Measurements from ENCODE around the gene BRPF3. TPM values are rescaled to one million over a fixed set of nuclear protein-coding genes. Genes with fewer than 3 reads are reported as not detected.

BRPF3 gene
- total RNA-seq, 3 donors from 2014 or later: 74.8 to 84.6 (median 75.9) TPM

DNA sequence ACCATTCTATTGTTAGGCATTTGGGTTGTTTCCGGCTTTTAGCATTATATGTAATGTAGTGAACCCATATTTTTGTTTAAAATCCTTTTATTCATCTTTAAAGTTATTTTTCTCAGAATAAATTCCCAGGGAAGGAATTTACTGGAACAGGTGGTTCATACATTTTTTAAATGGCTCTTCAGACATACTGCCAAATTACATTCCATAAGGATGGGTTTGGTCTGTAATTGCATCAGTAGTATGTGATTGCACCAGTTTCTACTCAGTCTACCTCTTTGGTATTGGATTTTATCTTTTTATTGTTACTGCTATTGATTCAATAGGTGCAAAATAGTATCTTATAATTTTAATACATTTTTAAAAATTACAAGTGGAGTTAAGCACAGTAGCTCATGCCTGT is 27.2 kb downstream of the BRPF3 start:
- no peak for ATAC-seq
- intact Hi-C loops (cut with DNase I, micrococcal nuclease): no loop called here
- DNase-seq: no peak
- peaks cover 36% of the 10 kb centered on the region for H3K4me1 ChIP-seq (ENCODE audit: low read depth)
- H3K4me3 ChIP-seq: no peak overlapping the region
- no peaks in the 10 kb centered on the region for H3K36me3 ChIP-seq (ENCODE audit: low read depth)
- H3K9me3 ChIP-seq: no peaks in the 10 kb centered on the region
- TF ChIP-seq, protein P1, sequence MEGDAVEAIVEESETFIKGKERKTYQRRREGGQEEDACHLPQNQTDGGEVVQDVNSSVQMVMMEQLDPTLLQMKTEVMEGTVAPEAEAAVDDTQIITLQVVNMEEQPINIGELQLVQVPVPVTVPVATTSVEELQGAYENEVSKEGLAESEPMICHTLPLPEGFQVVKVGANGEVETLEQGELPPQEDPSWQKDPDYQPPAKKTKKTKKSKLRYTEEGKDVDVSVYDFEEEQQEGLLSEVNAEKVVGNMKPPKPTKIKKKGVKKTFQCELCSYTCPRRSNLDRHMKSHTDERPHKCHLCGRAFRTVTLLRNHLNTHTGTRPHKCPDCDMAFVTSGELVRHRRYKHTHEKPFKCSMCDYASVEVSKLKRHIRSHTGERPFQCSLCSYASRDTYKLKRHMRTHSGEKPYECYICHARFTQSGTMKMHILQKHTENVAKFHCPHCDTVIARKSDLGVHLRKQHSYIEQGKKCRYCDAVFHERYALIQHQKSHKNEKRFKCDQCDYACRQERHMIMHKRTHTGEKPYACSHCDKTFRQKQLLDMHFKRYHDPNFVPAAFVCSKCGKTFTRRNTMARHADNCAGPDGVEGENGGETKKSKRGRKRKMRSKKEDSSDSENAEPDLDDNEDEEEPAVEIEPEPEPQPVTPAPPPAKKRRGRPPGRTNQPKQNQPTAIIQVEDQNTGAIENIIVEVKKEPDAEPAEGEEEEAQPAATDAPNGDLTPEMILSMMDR (IDR thresholded peaks at IDR 0.05): no peak

DNA sequence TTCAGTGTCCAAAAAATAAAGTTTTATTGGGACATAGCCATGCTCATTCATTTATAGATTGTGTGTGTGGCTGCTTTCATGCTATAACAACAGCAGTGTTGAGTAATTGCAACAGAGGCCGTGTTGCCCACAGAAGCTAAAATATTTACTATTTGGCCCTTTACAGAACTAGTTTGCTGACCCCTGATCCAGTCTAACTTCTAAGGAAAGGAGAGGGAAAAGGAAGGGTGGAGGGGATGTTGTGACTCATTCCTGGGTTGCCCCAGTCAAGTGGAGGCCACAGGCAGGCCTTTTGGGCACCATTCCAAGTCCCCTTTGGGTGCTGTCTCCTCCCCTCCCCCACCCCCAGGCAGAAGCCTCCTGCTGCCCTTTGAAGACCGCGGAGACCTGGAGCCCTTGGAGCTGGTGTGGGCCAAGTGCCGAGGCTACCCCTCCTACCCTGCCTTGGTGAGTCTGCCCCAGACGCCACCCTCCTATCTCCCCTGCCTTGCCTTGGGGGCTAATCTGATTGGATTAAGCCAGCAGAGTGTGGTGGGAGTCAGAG is 28.4 kb downstream of the BRPF3 start:
- H3K36me3 ChIP-seq (ENCODE audit: low read depth): no peaks in the 10 kb centered on the region
- H3K4me1 ChIP-seq (ENCODE audit: low read depth): peaks cover 35% of the 10 kb centered on the region
- no peak for DNase-seq
- no peak for ATAC-seq
- TF ChIP-seq, protein P1 (IDR thresholded peaks at IDR 0.05): no peak
- no peaks in the 10 kb centered on the region for H3K9me3 ChIP-seq
- intact Hi-C loops (cut with DNase I, micrococcal nuclease): no loop called here
- H3K4me3 ChIP-seq: no peak overlapping the region

DNA sequence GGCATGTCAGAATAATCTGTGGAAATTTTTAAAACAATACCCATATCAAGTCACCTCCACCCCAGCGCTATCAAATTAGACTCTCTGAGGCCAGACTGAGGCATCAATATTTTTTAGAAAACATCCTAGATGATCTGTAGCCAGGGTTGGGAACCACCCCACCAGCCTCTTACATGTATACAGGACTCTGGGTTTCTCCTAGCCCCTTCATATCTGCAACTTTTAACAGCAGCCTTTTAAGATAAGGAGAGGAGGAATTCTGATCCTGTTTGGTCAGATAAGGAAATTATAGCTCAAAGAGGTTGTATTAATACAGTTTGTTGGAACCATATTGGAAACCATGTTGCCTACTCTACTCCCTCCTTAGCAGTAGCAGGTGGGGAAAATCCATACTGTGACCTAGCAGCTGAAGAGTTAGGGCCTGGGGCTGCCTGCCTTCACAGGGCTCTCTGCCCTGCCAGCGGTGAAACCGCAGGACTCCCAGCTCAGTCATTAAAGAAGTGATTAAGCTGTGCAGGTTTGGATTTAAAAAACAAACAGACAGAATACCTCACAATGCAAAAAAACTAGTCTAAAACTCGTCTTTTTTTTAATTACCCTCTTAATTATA is 30.0 kb downstream of the BRPF3 start:
- Histone ChIP-seq H3K4me1 (ENCODE audit: low read depth) (peaks cover 30% of the 10 kb centered on the region), H3K9me3 (no peaks in the 10 kb centered on the region), H3K36me3 (ENCODE audit: low read depth) (no peaks in the 10 kb centered on the region), H3K4me3 (no peak overlapping the region)
- ATAC-seq: no peak
- TF ChIP-seq, protein P1 (IDR thresholded peaks at IDR 0.05): no peak
- DNase-seq: no peak
- intact Hi-C loops (cut with DNase I, micrococcal nuclease): no loop called here

DNA sequence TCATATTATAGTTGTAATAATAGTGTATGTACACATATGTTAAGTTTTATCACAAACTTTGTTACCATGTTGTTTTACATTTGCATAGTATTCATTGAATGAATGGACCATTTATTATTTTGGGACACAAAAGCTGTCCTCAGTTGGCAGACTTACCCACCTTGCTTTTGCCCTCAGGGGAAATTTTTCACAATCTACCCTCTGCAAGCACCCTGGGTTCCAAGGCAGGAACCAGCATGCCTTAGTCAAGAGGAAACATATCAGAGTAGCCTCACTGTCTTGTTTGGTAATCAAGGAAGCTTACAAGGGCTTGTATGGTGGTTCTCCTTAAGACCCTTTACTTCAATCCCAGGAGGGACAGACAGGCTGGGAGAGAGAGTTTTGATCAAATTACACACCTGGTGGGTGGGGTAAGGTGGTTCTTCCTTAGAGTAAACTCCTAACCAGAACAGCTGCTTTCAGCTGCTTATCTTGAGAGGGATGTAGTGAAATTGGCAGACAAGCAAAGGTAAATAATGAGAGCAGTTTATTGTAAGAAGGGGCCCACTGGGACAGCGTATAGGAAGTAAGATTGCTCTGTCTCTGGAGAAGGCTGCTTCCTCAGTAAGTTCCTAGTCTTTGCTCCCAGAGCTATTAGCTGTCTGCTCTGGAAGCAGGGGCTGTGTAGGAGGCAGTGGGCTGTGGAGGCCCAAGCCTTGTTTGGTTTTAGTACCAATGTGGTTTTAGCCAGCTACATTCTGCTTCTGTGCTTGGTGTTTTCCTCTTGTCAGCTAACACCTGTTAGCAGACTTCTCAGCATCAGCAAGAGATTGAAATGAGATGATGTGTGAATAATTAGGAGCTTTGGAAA is 31.1 kb downstream of the BRPF3 start:
- TF ChIP-seq, protein P1 (IDR thresholded peaks at IDR 0.05): no peak
- DNase-seq (peak in 1 of 3 donors; percentile 46), ATAC-seq (peak; percentile 86)
- no peak overlapping the region for H3K4me3 ChIP-seq
- H3K4me1 ChIP-seq (ENCODE audit: low read depth): peaks cover 19% of the 10 kb centered on the region
- H3K36me3 ChIP-seq (ENCODE audit: low read depth): no peaks in the 10 kb centered on the region
- no peaks in the 10 kb centered on the region for H3K9me3 ChIP-seq
- intact Hi-C loops (cut with DNase I, micrococcal nuclease): no loop called here

DNA sequence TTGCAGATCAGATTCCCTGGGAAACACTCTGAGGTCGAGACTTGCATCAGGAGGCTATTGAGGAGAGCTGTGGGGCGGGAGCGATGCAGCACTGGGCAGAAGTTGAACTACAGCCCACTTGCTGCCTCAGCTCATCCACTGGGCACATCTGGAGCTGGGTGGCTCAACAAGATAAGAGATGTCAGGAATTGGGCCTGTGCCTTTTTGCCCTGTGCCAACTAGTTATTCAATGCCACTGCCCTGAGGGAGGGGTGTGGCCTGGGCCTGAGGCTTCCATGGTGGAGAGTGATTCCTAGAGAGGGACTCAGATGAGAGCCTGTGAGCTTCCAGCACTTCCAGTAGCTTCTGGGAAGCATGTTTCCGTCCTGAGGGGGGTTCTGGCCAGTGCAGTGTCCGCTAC is 32.7 kb downstream of the BRPF3 start:
- intact Hi-C loops (cut with DNase I, micrococcal nuclease): no loop called here
- ATAC-seq: no peak
- no peaks in the 10 kb centered on the region for H3K36me3 ChIP-seq (ENCODE audit: low read depth)

More for the DNA sequence above, 32.7 kb downstream of the BRPF3 start:
- DNase-seq: no peak
- H3K9me3 ChIP-seq: no peaks in the 10 kb centered on the region
- no peak overlapping the region for H3K4me3 ChIP-seq
- TF ChIP-seq, protein P1 (IDR thresholded peaks at IDR 0.05): no peak
- peaks cover 18% of the 10 kb centered on the region for H3K4me1 ChIP-seq (ENCODE audit: low read depth)

Measured in mucosa of descending colon (tissue), 3 donors.